ENCODE measurements around the gene GRM7. TPM values are rescaled to one million over a fixed set of nuclear protein-coding genes. Genes with fewer than 3 reads are reported as not detected.

GRM7 gene
- total RNA-seq, 2 donors from 2014 or later: not detected

DNA sequence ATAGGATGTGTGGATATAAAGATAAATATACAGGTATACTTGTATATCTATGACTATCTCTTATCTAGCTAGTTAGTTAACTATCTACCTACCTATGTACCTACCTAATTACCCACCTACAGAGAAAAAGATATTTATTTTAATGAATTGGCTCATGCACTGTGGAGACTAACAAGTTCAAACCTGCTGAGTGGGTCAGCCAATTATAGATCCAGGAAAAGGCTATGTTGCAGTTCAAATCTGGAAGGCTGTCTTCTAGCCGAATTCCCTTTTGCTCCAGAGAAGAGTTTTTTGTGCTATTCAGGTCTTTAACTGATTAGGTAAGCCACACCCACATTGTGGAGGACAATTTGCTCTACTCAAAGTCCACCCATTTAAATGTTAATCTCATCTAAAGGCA lies 335.0 kb downstream of the GRM7 start:
- no peaks in the 10 kb centered on the region for H3K9me3 ChIP-seq (ENCODE audit: control insufficient read depth, low read length, poor library complexity, severe bottlenecking)
- Mint-ChIP-seq H3K36me3 (ENCODE audit: low read depth) (no peaks in the 10 kb centered on the region), H3K4me1 (no peaks in the 10 kb centered on the region), H3K4me3 (no peak overlapping the region), H3K27me3 (no peaks in the 10 kb centered on the region), H3K27ac (no peak overlapping the region)
- DNase-seq (no peak), ATAC-seq (no peak)

DNA sequence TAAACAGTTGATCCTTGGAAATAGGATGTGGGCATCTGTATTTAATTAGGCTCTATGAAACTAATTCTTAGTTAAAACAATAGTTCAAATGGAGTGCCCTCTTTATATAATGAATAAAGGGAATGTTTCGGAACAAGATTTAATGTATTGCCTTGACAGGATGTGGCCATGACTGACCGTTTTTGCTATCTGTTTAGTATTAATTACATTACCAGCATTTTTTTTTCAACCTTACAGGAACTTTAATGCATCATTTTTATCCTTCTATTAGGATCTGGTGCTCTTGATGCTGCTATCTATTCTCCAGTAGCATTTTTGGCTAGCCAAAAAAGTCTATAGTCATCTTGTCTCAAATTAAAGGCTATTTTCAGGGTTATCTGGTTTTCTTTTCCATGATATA lies 340.9 kb downstream of the GRM7 start:
- Mint-ChIP-seq H3K27ac (no peak overlapping the region), H3K36me3 (ENCODE audit: low read depth) (no peaks in the 10 kb centered on the region), H3K4me1 (peaks cover 2% of the 10 kb centered on the region), H3K4me3 (no peak overlapping the region), H3K27me3 (no peaks in the 10 kb centered on the region)
- H3K9me3 ChIP-seq (ENCODE audit: control insufficient read depth, low read length, poor library complexity, severe bottlenecking): no peaks in the 10 kb centered on the region
- ATAC-seq (no peak), DNase-seq (no peak)

DNA sequence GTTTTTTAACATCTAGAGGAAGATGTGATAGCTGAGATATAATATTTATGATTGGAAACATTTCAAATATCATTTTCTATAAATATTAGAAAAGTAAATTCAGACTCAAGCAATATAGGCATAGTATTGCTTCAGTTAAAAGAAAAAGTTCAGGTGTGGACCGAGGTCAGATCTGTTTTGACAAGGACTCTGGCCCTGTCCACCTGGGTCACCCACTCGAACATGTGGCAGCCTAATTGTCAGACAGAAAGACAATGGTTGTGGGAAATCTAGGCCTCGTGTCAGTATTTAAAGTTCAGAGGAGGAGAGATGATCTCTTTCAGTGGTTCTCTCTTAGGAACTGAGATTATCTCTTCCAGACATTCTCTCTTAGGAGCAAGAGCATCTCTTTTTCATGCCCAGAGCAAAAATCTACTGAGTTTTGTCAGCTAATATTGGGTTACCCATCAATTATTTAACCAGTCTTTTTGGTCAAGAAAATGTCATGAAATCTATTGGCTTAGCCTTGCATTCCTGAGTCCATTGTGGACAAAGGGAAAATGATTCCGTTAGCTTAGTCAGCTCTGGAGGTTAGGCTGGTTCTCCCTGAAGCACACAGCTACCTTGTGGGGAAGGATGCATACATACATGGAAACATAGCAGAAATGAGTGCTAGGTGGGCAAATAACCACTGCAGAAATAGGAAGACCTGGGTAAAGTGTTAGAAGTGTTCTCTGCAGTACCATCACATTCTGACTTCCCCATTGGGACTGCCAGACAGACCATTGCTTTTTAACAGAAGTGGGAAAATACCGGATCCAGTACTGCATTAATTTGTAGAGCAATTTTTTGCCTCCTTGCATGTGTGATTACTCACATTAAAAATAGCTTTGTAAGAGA lies 343.3 kb downstream of the GRM7 start:
- Mint-ChIP-seq H3K27me3 (no peaks in the 10 kb centered on the region), H3K4me1 (peaks cover 2% of the 10 kb centered on the region), H3K36me3 (ENCODE audit: low read depth) (no peaks in the 10 kb centered on the region), H3K27ac (no peak overlapping the region), H3K4me3 (no peak overlapping the region)
- ATAC-seq (no peak), DNase-seq (no peak)
- H3K9me3 ChIP-seq (ENCODE audit: control insufficient read depth, low read length, poor library complexity, severe bottlenecking): no peaks in the 10 kb centered on the region

DNA sequence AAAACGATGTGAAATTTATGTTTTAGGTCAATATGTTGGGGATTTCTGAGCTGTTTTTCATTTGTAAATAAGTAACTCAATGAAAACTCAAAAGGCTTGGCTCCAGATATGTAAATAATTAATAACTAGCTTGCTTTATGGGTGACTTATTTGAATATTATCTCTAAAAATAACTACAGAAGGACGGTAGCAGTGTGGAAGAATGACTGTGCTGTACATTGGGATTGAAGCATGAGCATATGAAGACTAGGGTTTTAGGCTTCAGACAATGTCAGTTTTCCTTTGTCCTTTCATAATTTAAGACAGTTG lies 343.9 kb downstream of the GRM7 start:
- no peaks in the 10 kb centered on the region for H3K9me3 ChIP-seq (ENCODE audit: control insufficient read depth, low read length, poor library complexity, severe bottlenecking)
- no peaks in the 10 kb centered on the region for H3K27me3 Mint-ChIP-seq
- no peak overlapping the region for H3K27ac Mint-ChIP-seq
- H3K36me3 Mint-ChIP-seq (ENCODE audit: low read depth): no peaks in the 10 kb centered on the region
- H3K4me3 Mint-ChIP-seq: no peak overlapping the region
- DNase-seq: no peak
- H3K4me1 Mint-ChIP-seq: peaks cover 2% of the 10 kb centered on the region
- ATAC-seq: no peak

DNA sequence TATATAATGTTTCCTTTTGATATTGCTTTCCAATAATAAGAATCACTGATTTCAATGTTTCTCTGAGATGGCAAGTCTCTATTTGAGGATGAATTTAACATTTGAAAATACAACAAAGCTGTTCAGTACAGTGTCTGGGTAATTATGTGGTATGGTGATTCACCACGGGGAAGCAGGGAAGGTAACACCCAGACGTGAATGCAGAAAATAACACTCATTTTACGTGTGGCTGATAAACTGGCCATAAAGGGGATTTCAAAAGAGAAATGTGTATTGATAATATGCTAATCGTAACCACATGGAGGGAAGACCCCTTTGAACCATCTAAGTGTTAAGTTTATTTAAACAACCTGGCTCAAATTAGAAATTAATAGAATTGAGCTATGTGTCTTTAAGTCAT lies 344.6 kb downstream of the GRM7 start:
- Mint-ChIP-seq H3K27ac (no peak overlapping the region), H3K4me1 (peaks cover 2% of the 10 kb centered on the region), H3K4me3 (no peak overlapping the region), H3K27me3 (no peaks in the 10 kb centered on the region), H3K36me3 (ENCODE audit: low read depth) (no peaks in the 10 kb centered on the region)
- no peaks in the 10 kb centered on the region for H3K9me3 ChIP-seq (ENCODE audit: control insufficient read depth, low read length, poor library complexity, severe bottlenecking)
- ATAC-seq (no peak), DNase-seq (no peak)

DNA sequence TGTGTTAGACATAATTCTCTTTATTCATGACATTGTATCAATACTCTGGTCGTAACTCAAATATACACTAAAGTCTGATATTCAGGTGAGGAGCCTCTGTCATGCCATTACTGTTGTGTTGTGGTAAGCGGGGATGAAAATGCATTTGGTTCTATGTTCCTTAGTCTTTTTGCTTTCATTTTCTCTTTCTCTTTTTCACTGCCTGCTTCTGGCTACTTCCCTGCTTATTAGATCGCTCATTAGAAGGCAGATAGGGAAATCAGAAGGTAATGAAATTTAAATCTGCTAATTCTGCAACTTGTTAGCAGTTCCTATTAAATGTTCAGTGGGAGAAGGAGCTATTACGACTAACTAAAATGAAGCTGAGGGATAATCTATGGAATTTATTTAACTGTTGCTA lies 345.0 kb downstream of the GRM7 start:
- Mint-ChIP-seq H3K4me1 (peaks cover 2% of the 10 kb centered on the region), H3K27me3 (no peaks in the 10 kb centered on the region), H3K36me3 (ENCODE audit: low read depth) (no peaks in the 10 kb centered on the region), H3K27ac (no peak overlapping the region), H3K4me3 (no peak overlapping the region)
- no peak for ATAC-seq
- no peak for DNase-seq
- H3K9me3 ChIP-seq (ENCODE audit: control insufficient read depth, low read length, poor library complexity, severe bottlenecking): no peaks in the 10 kb centered on the region

DNA sequence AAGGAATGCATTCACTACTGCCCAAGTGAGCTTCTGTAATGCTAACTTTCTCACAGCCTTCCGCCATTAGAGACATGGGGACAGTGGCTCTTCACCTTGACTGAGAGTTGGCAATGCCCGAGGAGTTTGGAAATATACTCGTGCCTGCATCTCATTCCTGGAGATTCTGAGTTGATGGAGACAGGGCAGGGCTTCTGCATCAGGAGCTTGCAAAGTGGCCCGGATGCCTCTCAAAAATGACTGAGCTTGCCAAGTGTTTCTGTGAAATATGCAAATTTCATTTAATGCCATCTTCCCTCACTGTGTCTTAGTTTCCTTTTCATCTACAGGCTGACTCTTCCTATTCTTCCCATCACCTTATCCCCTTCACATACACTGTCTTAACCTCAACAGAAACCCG lies 346.2 kb downstream of the GRM7 start:
- H3K4me3 Mint-ChIP-seq: no peak overlapping the region
- H3K4me1 Mint-ChIP-seq: peaks cover 2% of the 10 kb centered on the region
- DNase-seq (no peak), ATAC-seq (no peak)
- no peaks in the 10 kb centered on the region for H3K36me3 Mint-ChIP-seq (ENCODE audit: low read depth)
- H3K9me3 ChIP-seq (ENCODE audit: control insufficient read depth, low read length, poor library complexity, severe bottlenecking): no peaks in the 10 kb centered on the region
- H3K27ac Mint-ChIP-seq: no peak overlapping the region
- H3K27me3 Mint-ChIP-seq: no peaks in the 10 kb centered on the region

DNA sequence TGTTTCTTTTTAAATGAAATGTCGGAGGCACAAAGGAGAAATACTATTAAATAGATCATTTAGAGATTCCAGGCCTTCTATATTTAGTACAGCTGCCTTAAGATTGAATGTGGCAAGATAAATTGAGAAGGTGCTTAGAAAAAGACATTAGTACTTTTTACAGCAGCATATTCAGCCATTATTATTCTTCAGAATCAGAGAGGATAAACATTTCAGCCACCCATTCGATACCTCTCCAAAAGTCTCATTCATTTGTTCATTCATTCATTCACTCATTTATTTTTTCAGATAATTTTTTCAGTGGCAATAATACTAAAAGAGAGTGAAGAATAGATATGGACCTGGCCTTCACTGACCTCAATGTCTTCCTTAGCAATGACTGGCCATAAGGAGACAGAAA lies 347.0 kb downstream of the GRM7 start:
- no peak for DNase-seq
- H3K9me3 ChIP-seq (ENCODE audit: control insufficient read depth, low read length, poor library complexity, severe bottlenecking): no peaks in the 10 kb centered on the region
- no peaks in the 10 kb centered on the region for H3K36me3 Mint-ChIP-seq (ENCODE audit: low read depth)
- H3K4me3 Mint-ChIP-seq: no peak overlapping the region
- H3K27me3 Mint-ChIP-seq: no peaks in the 10 kb centered on the region
- ATAC-seq: no peak
- no peak overlapping the region for H3K27ac Mint-ChIP-seq
- H3K4me1 Mint-ChIP-seq: peaks cover 2% of the 10 kb centered on the region

DNA sequence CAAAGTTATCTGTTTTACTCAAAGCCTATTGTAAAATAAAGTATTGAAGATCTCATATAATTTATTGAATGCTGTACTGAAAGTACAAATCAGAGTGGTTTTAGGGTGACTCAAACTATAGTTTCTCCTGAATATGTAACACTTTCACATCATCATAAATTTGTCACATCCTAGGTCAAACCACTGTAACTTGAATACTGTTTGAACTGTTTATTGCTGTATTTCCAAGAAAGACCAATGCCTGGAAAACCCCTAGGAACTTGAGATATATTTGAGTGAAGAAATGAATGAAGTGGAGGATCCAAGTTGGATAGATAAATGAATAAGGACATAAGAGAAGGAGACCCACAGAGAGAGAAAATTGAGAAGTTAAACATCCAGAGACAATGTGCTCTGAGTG lies 348.2 kb downstream of the GRM7 start:
- H3K27ac Mint-ChIP-seq: no peak overlapping the region
- H3K4me1 Mint-ChIP-seq: peaks cover 2% of the 10 kb centered on the region
- no peaks in the 10 kb centered on the region for H3K36me3 Mint-ChIP-seq (ENCODE audit: low read depth)
- no peak overlapping the region for H3K4me3 Mint-ChIP-seq
- no peaks in the 10 kb centered on the region for H3K27me3 Mint-ChIP-seq
- no peaks in the 10 kb centered on the region for H3K9me3 ChIP-seq (ENCODE audit: control insufficient read depth, low read length, poor library complexity, severe bottlenecking)
- no peak for DNase-seq
- no peak for ATAC-seq

DNA sequence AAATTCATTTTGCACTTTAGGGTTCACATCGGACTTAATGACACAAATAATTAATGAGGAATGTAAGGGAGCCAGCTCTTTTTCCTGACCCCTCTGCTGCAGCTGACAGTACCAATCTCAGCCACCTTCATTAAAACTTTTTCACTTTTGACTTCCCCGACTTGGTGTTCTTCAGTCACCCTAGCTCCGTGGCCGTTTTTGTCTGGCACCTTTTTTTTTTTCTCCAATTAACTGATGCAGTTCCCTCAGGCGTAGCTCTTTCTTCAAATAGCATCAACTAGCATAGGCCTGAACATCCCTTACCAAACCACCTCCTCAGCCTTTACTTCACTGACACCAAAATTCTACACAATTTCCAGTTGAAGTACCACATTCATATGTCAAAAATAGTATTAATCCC lies 350.8 kb downstream of the GRM7 start:
- H3K9me3 ChIP-seq (ENCODE audit: control insufficient read depth, low read length, poor library complexity, severe bottlenecking): no peaks in the 10 kb centered on the region
- H3K4me3 Mint-ChIP-seq: no peak overlapping the region
- H3K4me1 Mint-ChIP-seq: no peaks in the 10 kb centered on the region
- no peaks in the 10 kb centered on the region for H3K36me3 Mint-ChIP-seq (ENCODE audit: low read depth)
- ATAC-seq: no peak
- no peak for DNase-seq
- H3K27ac Mint-ChIP-seq: no peak overlapping the region
- H3K27me3 Mint-ChIP-seq: no peaks in the 10 kb centered on the region

DNA sequence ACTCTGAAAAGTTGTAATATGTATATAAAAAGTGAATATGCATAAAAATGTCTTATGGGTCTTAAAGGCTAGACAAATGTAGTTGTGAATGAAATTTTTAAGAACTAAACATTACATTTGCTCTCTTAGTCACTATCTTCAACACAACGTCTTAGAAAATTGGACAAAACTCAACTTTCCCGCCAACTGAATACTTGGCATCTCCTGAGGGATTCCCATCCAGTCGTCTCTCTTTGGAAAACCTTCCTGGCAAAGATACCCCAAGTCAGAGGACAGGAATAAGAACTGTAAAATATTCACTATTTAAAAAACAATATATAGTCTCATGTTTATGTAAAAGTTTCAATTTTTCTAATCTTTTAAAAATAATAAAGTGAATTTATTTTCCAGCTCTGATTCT lies 354.8 kb downstream of the GRM7 start:
- Mint-ChIP-seq H3K36me3 (ENCODE audit: low read depth) (no peaks in the 10 kb centered on the region), H3K27me3 (no peaks in the 10 kb centered on the region), H3K4me1 (no peaks in the 10 kb centered on the region), H3K4me3 (no peak overlapping the region), H3K27ac (no peak overlapping the region)
- H3K9me3 ChIP-seq (ENCODE audit: control insufficient read depth, low read length, poor library complexity, severe bottlenecking): no peaks in the 10 kb centered on the region
- ATAC-seq (no peak), DNase-seq (no peak)

DNA sequence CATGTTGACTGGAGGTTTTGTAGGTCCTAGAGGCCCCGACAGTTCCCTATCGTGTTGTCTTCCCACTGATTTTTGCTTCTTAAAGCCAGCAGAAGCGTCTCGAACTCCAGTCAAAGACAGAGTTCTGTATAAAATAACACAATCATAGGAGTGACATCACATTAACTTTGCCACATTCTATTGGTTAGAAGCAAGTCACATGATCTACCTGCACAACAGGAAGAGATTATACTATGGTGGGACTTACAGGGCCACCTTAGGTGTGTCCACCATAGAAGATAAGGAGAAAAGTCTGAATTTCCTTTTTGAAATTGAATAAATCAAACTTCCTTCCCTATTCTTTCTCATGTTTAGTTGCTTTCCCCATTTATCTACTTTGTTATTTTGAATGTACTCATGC lies 365.5 kb downstream of the GRM7 start:
- no peaks in the 10 kb centered on the region for H3K27me3 Mint-ChIP-seq
- no peaks in the 10 kb centered on the region for H3K9me3 ChIP-seq (ENCODE audit: control insufficient read depth, low read length, poor library complexity, severe bottlenecking)
- DNase-seq (no peak), ATAC-seq (no peak)
- no peak overlapping the region for H3K27ac Mint-ChIP-seq
- H3K4me3 Mint-ChIP-seq: no peak overlapping the region
- no peaks in the 10 kb centered on the region for H3K36me3 Mint-ChIP-seq (ENCODE audit: low read depth)
- no peaks in the 10 kb centered on the region for H3K4me1 Mint-ChIP-seq

DNA sequence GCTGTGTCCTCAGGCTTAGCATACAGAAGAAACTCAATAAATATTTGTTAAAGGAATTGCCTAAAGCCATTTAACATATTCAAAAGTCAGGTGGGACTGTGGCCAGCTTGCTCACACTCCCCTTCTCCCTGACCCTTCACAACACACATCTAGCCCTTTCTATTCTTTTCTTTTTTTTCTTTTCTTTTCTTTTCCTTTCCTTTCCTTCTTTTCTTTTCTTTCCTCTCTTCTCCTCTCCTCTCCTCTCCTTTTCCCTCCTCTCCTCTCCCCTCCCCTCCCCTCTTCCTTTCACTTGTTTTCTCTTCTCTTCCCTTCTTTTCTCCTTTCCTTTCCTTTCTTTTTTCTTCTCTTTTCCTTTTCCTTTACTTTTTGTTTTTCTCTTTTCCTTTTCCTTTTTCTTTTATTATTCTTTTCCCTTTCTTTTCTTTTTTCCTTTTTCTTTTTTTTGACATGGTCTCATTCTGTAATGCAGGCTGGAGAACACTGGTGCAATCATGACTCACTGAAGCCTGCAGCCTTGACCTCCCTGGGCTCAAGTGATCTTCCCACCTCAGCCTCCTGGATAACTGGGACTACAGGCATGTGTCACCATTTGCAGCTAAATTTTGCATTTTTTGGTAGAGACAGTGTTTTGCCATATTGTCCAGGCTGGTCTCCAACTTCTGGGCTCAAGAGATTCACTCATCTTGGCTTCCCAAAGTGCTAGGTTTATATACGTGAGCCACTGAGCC lies 377.8 kb downstream of the GRM7 start:
- no peak for ATAC-seq
- no peaks in the 10 kb centered on the region for H3K4me1 Mint-ChIP-seq
- H3K36me3 Mint-ChIP-seq (ENCODE audit: low read depth): no peaks in the 10 kb centered on the region
- no peak overlapping the region for H3K4me3 Mint-ChIP-seq
- no peaks in the 10 kb centered on the region for H3K27me3 Mint-ChIP-seq
- H3K27ac Mint-ChIP-seq: no peak overlapping the region
- H3K9me3 ChIP-seq (ENCODE audit: control insufficient read depth, low read length, poor library complexity, severe bottlenecking): no peaks in the 10 kb centered on the region
- no peak for DNase-seq

Data from T-helper 17 cell (primary cell).